Kidney epithelial cell (primary cell): ENCODE results near the gene RBM23. TPM values are rescaled to one million over a fixed set of nuclear protein-coding genes. Genes with fewer than 3 reads are reported as not detected.
A peak's percentile ranks its signal among the peaks of the same experiment; 100 is the strongest.

Experiments used
- DNase-seq: peaks from one replicate; pipeline ENCODE4 v3.0.0-alpha.2; 2010; ENCODE audit warnings: low read depth
- H3K27me3 ChIP-seq: 2 replicates; pipeline ENCODE4 v1.6.0; 2011; ENCODE audit warnings: low read length; ENCODE audit not compliant: control insufficient read depth, insufficient read depth
- H3K36me3 ChIP-seq: 2 replicates; pipeline ENCODE4 v1.5.1; 2011; ENCODE audit warnings: low read length; ENCODE audit not compliant: control insufficient read depth, insufficient read depth
- H3K4me3 ChIP-seq: 2 replicates; pipeline ENCODE4 v1.5.1; 2011; ENCODE audit warnings: low read depth, mild to moderate bottlenecking, control low read depth, low read length
- total RNA-seq: library from RNA; depleted of rRNA; stranded (reverse); fragments of >200 nt; gene quantifications from 2 replicates; pipeline ENCODE4 v1.2.3, GENCODE V29; 2015
- TF ChIP-seq, protein P1 (sequence below): IDR thresholded peaks from 2 replicates; pipeline ENCODE4 v1.5.1; 2011; ENCODE audit warnings: mild to moderate bottlenecking, moderate library complexity, low read length, control low read depth, inconsistent platforms; ENCODE audit not compliant: insufficient read depth, poor library complexity, severe bottlenecking

The RBM23 gene
- total RNA-seq, 1 donor from 2014 or later = 146 TPM

DNA sequence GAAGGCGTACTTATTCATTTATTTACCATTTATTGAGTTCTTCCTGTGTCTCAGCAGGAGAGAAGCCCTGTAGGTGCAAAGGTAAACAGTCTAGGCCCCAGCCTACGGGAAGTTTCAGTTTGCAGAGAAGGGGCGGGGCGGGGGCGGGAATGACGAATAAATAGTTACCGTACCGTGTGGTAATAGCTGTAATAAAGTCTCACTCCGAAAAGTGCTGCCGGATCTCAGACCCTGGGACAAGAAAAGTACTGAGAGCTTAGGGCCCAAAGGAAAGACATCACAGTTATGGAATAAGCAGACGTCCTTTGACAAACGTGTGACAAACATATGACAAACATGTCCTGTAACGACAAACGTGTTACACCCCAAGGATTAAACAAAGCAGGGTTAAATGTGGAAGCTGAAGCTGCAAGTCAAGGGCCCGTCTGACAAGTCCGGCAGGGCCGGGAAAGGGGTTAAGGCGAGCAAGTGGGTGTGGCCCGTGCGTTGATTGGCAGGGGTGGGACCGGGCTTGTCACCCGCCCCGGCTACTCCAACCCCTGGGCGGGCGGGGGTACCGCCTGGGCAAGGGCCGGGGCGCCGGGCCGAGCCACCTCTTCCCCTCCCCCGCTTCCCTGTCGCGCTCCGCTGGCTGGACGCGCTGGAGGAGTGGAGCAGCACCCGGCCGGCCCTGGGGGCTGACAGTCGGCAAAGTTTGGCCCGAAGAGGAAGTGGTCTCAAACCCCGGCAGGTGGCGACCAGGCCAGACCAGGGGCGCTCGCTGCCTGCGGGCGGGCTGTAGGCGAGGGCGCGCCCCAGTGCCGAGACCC lies 47.5 kb downstream of the RBM23 start, which contains the start of gene LRP10:
TSS of gene LRP10 (plus strand) at position 517 of the 809 bp plus-strand sequence. CDS start 564 bp downstream, outside the sequence.
- DNase-seq = no peak
- H3K27me3 ChIP-seq = no peaks in the 10 kb centered on the region
- TF ChIP-seq, protein P1, sequence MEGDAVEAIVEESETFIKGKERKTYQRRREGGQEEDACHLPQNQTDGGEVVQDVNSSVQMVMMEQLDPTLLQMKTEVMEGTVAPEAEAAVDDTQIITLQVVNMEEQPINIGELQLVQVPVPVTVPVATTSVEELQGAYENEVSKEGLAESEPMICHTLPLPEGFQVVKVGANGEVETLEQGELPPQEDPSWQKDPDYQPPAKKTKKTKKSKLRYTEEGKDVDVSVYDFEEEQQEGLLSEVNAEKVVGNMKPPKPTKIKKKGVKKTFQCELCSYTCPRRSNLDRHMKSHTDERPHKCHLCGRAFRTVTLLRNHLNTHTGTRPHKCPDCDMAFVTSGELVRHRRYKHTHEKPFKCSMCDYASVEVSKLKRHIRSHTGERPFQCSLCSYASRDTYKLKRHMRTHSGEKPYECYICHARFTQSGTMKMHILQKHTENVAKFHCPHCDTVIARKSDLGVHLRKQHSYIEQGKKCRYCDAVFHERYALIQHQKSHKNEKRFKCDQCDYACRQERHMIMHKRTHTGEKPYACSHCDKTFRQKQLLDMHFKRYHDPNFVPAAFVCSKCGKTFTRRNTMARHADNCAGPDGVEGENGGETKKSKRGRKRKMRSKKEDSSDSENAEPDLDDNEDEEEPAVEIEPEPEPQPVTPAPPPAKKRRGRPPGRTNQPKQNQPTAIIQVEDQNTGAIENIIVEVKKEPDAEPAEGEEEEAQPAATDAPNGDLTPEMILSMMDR = no peak
- peaks cover 7% of the 10 kb centered on the region for H3K36me3 ChIP-seq
- H3K4me3 ChIP-seq = peak within 1 kb of the TSS; percentile 92

- H3K4me3 ChIP-seq = peak overlapping the region; percentile 92
- no peak for DNase-seq
- H3K36me3 ChIP-seq = peaks cover 4% of the 10 kb centered on the region
- no peaks in the 10 kb centered on the region for H3K27me3 ChIP-seq
- TF ChIP-seq, protein P1 = no peak
Observed at GRCh38 chr14:22870811-22871223, 48.1 kb downstream of the RBM23 start.

- Histone ChIP-seq H3K27me3 (no peaks in the 10 kb centered on the region), H3K4me3 (no peak overlapping the region), H3K36me3 (no peaks in the 10 kb centered on the region)
- TF ChIP-seq, protein P1 = no peak
- no peak for DNase-seq
Observed at GRCh38 chr14:22866874-22867273, 52.1 kb downstream of the RBM23 start.

GRCh38 chr14:22865424-22866405 lies 53.2 kb downstream of the RBM23 start:
- DNase-seq = no peak
- TF ChIP-seq, protein P1 = no peak
- H3K27me3 ChIP-seq = no peaks in the 10 kb centered on the region
- no peak overlapping the region for H3K4me3 ChIP-seq
- no peaks in the 10 kb centered on the region for H3K36me3 ChIP-seq

DNA sequence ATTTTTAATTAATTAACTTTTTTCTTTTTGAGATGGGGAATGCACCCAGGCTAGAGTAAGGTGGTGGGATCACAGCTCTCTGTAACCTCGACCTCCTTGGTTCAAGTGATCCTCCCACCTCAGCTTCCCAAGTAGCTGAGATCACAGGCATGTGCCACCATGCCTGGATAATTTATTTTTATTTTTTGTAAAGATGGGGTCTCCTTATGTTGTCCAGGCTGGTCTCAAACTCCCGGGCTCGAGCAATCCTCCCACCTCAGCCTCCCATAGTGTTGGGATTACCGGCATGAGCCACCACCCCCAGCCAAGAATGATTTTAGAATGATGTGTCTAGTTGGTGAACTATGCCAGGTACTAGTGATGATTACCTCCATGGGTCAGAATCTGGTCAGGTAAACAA lies 54.0 kb downstream of the RBM23 start:
- Histone ChIP-seq H3K4me3 (no peak overlapping the region), H3K27me3 (no peaks in the 10 kb centered on the region), H3K36me3 (no peaks in the 10 kb centered on the region)
- TF ChIP-seq, protein P1 = no peak
- DNase-seq = no peak
